ENCODE measurements around the gene ZNF516.

ZNF516 gene

DNA sequence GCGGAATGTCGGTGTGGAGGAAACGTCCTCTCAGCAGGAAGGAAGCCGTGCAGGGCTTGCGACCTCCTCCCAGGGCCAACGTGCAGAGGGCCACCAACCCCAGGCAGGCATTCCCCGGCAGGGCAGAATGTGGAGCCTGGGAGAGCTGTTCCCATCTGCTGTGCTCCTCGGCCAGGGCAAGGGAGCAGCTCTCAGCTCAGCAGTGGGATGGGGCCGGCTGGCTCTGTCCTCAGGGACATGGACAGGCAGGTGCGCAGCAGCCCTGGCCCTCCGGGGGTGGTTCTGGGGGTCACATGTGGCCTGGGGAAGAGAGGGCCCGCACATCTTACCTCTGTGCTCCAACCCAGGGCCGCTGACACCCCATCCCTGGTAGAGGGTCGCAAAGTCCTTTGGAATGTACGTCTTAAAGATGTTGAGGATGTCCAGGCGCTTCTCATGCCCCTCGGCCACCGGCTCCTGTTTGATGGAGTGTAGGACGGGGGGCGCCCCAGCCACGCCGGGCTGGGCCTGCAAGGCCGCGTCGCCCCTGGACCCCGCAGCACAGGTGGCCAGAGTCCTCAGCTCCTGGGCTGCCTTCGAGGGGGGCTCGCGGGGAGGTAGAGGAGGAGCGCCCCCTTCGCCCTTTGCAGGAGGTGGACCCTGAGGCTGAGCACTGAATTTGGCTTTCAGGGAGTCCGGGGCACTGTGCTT is 116.4 kb downstream of the ZNF516 start:
- no peak for DNase-seq (ENCODE audit: low spot score)

DNA sequence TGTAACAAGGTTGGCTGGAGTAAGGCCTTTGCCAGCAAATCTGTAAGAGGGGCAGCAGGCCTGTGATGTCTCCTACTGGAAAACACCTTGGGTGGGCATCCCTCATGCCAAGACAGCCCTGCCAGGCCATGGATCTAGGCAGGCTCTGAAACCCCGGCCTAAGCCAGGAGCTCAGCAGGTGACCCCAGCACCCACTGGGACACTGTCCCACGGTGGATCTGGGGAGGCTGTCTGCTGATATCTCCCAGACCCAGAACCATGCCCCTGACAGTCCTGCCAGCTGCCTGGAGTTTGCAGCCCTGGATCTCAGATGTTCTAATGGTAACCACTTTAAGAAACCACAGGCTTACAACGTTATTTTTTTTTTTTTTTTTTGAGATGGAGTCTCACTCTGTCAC is 117.7 kb downstream of the ZNF516 start:
- no peak for DNase-seq (ENCODE audit: low spot score)

DNA sequence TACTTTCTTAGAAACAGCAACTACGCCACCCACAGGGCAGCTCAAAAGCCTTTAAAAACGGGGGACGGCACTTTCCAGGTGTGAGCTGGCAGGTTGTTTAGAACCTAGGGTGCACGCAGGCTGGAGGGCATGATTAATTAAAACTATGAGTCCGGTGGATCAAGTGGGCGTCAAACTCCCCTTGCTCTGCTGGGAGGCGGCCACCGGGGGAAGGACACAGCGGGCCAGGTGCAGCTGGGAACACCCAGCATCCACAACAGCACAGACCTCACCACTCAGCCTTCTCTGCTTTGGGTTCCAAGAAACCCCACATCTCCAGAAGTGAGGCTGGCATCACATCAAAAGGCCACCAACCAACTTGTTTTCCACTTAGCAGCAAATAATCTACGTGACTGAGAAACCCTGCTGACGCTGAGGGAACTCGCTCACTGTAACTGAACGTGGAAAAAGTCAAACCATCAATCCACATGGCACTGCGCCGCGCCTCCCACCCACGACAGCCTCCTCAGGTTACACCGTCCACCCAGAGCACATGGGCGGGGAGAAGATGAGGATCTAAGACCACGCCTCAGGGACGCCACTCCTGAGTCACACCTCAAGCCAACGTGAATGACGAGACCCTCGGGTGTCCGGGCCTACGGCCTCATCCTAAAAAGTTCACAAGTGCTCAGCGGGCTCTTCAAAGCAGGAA is 118.2 kb downstream of the ZNF516 start:
- no peak for DNase-seq (ENCODE audit: low spot score)

DNA sequence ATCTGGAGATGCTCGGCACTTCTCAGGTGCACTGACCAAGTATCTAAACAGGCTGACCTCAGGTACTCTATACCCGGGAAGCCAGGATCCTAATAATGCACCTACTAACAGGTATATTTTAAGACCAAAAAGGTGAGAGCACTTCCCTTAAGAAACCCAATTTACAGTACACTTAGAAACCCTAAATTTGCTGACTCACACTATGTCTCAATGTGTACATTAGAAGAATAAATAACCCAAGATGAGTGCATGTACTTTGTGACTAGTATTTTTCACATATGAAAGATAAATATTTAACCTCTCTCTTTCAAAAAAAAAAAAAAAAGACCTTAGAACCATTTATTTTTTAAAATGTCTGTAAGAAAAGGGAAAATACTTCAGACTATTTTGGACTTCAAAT is 118.8 kb downstream of the ZNF516 start:
- DNase-seq (ENCODE audit: low spot score): no peak

DNA sequence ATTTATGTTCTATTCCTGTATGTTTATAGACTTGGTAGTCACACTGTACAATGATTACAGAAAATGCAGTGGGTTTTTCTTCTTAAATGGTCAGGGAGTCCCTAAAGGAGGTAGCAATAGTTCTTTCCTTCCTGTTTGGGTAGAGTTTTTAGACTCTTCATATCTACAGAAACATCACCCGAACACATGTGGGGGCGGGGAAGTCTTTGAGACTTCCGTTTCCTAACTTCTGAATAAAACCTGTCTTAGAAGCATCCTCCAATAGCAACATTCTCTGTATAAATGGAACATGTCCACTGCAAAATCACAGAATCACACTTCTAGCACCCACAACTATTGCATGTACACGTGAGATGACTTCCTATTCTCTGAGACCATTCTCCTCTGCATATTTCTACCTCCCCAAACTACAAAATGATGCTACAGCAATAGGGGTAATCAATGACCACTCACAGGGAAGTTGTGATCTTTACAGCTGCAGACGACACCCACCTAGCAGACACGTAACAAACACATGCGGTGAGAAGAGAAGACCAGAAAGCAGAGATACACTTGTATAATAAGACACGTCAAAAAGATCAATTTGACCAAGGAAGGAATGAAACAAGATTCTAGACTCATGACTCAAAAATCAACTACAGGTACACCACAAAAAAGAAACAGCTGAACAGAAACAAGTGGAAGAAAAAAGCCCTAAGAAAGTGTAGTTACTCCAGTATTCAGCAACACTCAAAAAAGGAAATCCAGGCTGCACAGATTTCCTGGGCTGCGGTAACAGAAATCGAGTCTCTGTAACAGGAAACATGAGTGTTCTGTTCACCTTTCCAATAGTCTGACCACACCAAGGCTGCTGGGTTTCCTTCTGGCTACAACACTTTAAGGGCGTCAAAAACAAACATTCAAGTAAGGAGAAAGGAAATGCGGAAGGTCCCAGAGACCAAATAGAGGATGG is 120.4 kb downstream of the ZNF516 start:
- DNase-seq (ENCODE audit: low spot score): no peak

DNA sequence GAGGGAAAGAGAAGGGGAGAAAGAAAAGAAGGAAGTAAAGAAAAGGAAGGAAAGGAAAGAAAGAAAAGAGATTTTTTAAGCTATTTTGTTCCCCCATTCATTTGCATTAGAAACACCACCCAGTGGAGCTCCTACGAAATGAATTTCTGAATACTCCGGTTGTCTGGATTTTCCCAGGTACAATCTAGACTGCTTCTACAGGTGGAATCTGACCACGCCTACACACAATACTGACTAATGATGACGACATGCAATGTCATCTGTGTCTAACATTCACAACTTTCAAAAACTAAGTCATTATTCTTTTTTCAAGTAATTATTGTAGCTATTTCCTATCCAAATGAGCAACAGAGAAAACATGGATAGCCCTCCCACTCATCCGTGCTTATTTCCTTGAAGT is 121.7 kb downstream of the ZNF516 start:
- no peak for DNase-seq (ENCODE audit: low spot score)

DNA sequence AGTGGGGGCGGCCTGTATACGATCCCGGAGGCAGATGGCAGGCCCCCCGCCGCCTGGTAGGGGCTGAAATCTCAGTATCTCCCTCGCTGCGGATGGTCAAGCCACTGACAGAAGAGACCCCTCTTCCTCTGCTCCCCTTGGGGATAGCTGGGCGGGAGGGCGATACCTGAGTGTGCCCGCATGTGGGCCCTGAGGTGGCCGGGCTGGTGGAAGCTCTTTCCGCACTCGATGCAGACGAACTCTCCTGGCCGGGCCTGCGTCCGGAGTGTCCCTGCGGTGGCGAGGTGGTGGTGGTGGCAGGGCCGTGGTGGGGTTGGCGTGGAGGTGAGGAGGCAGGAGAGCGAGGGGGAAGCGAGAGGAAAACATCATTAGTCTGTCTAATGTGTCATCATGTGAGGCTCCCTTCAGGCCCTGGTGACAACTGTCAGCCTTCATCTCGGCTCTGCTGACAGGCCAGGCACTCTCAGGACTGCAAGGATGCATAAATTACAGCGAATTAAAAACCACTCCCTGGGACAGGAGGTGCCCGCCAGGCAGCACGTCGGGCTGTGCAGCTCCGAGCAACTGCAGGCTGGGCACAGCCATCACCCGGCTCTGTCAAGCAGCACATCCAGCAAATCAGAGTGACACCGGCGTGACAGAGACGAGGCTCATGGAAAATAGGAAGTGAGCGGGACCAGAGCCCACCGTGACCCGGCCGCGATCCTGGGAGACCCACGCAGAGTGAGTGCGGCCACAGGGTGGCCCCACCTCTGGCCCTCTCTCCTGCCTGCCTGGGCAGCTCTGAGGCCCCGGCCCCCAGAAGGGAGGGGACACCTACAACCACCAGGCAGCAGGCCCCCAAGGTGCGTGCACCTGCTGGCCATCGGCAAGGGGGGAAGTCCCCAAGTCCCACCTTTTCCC is 123.5 kb downstream of the ZNF516 start:
- no peak for DNase-seq (ENCODE audit: low spot score)

DNA sequence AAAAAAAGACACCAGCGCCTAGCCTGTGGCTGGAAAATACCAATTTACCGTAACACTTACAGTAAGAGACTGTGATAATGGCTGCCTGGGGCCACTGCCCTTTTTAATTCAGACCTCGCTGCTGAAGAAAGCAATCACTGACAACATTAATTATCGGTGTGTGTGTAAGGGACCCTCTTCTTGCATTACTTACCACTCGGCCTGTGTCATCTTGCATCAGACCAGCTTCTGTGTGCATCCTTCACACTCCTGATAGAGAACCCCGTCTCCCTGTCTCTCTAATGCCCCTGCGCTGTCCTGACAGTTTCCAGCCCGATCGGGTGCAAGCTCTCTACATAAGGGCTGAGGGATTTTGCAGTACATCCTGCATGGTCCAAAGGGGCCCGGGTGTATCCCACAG is 124.4 kb downstream of the ZNF516 start:
- no peak for DNase-seq (ENCODE audit: low spot score)

DNA sequence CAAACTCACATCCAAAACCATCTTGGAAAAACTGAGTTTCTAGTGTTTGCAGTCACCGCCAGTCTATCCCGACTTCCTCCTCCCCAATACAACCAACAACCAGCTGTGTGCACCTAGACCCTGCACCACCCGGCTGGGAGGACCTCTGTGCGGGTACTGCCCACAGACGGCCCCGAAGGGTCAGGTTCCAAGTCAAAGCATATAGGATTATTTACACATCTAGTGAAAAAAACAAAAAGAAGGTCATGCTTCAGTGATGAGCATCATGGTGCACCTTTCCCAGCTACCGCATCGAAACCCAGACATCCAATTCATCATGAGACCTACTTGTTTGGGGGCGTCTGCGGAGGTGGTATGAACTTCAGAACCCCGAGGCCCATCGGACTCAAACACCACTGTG is 124.8 kb downstream of the ZNF516 start:
- no peak for DNase-seq (ENCODE audit: low spot score)

DNA sequence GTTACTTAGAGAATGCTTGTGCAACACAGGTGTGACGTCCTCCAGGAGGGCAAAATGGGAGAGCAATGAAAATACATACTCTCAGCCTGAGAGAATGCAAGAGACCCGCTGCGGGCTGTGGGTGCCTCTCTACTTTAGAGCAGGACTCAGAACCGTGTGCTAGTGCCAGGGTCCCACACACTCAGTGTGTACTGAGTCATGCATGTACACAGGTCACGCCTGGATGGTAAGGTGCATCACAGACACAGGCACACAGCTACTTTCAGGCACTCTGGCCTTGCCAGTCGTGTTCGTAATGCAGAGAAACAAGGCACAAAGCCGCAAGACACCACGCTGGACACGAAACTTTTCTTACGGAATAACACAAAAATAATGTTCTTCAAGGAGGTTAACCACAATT is 125.3 kb downstream of the ZNF516 start:
- DNase-seq (ENCODE audit: low spot score): no peak

DNA sequence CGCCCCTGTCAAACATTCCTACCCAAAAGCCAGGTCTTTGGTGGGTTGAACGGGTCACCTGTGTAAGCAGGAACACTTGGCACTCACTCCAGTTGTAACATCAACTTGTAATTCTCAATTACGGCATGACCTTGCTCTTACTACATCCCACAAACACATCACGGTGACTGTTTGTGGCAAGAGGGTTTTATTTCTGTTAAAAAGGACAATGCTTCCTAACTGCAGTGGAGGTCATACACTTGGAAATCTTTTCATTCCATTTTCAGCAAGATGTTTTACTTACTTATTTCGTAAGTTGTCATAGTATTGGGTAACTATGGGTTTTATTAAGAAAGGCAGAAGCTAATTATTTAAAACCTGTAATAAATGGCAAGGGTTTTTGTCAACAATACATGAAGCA is 126.1 kb downstream of the ZNF516 start:
- DNase-seq (ENCODE audit: low spot score): no peak

DNA sequence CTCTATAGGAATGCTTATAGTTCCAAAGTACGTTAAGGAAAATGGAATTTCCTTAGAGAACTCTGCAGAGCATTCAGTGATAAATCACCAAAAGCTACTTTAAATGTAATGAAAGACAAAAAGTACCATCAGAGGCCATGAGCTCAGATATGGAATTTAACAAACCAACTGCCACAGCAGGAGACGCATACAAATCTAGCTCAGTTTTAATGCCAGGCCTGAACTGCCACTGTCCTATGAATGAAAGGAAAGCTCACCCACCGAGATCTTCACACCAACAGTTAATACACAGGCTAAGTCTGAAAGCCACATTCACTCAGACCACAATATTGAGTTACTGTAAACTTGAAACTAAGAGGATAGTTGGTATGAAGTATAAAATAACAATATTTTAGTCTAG is 126.8 kb downstream of the ZNF516 start:
- DNase-seq (ENCODE audit: low spot score): no peak

DNA sequence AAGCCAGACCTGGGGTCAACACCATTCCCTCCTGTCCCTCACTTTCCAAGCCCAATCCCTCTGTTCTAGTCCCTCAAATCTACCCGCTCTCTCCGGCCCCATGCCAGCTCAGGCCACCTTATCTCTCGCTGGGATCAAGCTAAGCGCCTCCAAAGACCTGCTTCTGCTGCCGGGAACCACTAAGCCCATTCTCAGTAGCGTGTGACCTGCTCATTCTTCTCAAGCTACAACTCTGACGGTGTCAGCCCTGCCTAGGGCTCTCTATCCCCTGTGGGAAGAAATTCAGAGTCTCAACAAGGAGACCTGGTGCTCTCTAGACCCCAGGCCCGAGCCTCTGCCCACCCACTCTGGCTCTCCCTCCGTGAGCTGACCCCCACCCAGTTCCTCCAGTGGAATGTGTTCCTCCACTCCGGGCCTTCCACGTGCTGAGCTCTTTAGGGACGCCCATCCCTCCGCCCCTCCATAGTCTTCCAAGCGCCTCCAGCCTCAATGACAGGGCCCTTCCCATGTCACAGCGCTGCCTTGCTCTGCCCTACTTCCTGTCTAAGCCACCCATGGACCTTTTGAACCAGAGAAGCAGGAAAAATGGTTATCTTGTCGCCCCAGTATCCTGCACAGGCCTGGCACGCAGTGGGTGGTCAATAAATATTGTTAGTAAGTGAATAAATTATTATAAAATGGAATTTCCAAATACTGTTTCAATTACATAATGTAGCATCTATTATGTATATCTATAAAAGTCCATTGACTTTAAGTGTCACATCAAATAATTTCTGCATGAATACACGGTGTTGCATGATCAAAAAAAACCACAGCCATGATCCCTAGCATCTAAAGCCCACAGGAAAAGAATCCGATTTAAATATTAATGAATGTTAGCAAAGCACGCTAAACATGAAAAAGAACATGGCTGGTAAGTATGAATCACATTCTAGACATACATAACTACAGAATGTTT is 127.6 kb downstream of the ZNF516 start:
- no peak for DNase-seq (ENCODE audit: low spot score)

DNA sequence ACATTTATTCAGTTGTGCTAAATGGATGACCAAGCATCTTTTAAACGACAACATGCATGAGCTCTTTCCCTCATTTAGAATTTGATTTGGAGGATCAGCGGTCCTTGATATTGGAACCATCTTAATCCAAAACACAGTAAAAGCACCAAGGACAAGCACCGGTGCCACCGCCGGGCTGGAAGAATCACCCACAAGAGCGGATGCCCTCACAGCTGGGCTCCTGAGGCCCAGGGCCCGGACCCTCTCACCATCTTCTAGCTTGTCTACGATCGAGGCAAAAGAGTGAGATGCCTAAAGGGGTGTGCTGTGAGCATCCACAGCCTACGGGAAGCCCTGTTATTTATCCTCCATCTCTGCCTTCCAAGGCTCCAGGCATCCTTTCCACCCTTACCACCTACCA is 129.5 kb downstream of the ZNF516 start:
- DNase-seq (ENCODE audit: low spot score): no peak

DNA sequence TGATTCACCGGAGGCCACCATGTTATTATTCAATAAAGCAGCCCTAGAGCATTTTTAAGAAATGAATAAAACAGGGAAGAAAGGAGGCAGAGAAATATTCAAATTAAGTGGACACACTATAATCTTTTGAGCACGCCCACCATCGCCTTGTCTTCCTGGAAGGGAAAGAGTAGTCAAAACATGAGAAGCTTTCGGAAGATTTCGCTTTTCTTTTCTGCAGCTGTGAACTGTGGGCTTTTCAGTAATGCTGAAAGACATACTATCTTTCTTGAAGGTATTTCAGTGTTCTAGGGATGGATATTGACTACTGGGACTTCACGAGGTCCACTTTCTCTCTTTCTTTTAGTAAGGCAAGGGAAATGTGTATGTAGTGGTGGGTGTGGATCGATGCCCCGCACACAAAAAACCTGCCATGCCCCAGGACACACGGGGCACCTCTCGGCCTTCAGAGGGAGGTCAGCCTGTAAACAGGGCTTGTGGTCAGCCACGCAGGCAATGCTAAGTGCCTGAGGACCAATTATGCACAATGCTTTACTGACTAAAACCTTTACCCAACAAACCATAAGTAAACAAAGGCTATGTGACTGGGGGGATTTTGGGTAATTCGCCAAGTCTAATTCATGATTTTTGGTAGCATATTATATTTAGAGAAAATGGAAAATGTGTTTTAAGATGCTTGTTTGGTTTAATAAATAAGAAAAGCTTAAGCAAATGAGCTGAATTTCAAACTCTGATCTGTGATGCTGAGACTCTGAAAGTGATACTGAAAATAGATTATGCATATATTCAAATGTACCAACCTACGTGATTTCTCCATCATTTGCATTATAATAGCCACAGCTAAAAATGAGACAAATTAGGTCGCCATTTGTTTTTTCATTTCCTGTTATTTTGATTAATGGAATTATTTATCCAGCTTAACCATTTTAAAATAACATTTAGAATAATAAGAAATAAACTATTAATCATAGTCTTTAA is 130.5 kb downstream of the ZNF516 start:
- no peak for DNase-seq (ENCODE audit: low spot score)

DNA sequence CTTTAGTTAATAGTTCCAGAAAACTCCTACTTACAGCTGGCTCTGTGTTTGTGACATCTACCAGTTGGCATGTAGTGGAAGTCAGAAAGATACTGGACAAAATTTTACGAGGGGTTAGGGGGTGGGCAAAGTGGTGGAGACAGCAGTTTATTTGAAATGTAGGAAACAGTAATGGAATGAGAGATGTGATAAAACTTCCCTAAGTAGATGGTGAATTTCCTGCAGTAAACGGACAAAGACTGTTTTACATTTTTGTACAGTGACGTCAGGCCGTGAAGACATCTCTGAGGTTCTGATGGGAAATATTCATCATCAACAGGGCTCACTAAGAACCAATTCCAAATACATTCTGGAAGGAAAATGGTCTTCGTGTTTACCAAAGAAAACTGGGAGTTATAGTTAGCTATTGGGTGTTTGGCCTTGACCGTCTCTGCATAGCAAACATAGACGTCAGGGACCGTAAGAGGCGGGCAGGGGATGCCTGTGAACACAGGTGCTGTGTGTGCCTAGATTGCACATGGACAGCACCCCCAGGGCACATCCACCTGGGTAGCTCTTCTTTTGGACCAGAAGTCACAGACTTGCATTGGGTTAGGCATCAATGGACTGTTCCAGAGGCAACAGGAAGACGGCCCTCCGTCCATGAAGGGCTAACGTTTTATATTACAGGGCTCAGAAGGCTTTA is 131.5 kb downstream of the ZNF516 start:
- no peak for DNase-seq (ENCODE audit: low spot score)

DNA sequence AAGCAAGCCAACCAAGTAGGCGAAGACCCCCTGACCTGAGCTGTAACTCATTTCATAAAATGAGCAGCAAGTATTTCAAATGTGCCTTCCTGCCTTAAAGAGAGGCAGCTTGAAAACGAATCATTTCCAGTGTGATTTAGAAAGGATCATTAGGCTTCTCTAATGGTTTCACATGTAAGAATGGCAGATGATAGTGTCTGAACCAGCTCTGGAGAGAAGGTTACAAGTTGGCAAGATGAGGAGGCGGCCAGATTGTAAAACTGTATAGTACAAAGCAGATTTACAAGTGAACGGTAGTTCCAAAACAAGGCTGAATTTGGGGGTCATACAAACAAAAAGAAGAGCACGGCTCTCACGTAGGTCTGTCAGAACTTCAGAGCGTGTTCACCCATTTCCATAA is 132.4 kb downstream of the ZNF516 start:
- DNase-seq (ENCODE audit: low spot score): no peak

DNA sequence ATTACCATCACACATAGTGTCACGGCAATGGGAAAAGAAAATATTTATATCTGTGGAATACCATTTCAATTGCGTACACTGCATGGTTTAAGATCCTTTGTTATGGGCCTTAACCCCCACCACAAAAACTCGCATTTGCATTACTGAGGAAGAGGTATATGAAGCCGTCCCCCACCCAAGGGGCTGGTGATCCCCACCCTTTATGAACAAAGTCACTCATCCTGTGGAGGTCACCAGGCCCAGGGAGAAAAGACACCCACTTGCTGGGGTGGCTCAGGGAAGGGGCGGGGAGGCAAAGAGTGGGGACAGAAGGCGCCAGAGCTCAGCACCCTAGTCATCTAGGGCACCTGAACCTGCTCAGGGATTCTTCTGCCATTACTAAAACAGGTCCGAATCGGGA is 133.8 kb downstream of the ZNF516 start:
- DNase-seq (ENCODE audit: low spot score): no peak

DNA sequence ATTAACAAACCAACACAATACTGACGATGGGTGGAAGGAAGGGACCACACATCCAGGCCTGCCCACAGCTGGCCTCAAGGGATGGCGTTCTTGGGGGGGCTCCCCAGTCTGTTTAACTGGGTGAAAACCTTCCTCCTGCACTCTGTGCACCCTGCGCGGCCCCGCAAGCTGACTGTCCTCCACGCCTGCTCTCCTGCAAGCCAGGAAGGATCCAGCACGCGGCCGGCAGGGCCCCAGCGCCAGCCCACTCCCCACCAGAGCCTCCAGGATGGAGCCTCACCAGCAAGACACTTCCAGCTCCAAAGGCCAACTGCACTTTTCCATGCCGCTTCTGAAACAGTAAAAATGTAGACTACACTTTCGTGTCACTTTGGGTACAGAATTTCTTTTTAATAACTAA is 135.1 kb downstream of the ZNF516 start:
- DNase-seq (ENCODE audit: low spot score): no peak
